Central memory CD4-positive, alpha-beta T cell (primary cell): ENCODE measurements around the gene NTM.

Experiments
- DNase-seq: peaks from one replicate; pipeline ENCODE4 v3.0.0; 2022

NTM gene

DNA sequence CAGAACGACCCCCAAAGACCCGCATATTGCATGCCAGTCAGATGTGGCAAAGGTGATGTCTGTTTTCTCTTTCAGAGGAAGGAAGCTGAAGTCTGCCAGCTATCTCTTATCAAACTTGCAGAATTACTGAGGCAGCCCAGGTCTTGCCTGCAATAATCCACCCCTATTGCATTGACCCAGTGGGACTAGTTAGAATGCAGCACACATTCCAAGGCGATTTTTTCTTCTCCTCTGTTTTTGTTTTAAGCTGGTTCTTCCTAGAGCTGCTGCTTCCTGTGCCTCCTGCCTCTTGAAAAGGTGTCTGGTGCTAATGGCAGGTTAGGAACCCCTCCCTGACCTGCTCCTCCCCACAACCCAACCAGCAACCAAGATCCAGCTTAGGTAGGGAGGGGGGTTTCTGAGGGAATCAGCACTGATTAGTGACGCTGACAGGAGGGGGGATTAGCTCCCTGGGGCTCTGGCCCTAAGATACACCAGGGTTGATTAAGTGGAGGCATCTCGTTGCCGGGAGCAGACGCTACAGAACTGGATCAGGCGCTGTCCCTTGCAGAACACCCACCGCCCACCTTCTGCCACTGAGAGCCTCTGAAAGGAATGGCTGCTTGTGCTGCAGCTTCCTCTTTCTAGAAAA is 2.8 kb downstream of the NTM start:
- DNase-seq: no peak

DNA sequence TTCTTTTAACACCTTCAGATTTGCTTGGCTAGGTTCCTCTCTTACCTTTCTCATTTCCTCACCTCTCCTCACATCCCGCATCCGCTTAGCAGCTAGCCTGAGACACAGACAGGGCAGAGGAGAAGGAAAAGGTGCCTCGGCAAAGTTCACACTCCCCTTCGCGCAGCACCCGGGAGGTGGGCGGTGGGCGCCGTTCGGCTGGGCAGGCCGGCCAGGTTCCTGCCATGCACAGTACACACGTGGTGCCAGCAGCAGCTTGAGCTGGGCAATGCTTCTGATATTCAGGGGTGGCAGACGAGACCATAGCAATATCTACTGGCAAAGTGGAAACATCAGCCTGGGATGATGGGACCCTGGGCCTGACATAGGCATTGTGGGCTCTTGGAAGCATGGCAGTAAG is 3.3 kb downstream of the NTM start:
- DNase-seq: no peak

DNA sequence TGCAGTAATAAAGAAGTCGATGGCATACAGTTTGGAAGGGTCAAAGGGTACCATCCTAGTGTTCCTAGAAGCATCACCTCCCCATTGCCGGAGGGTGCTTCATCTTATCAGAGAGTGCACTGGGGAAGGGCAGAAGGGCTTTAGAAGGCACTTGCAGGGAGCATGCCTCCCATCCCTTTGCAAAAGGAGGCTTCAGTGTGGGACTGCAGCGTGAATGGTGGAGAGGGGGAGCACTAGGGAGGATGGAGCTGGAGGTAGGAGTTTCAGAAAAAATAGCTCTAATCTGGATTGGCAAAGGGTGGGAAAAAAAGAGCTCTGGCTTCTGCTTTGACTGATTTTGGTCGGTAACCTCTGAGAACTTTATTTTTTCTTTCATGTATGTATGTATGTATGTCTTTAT is 5.0 kb downstream of the NTM start:
- DNase-seq: no peak

DNA sequence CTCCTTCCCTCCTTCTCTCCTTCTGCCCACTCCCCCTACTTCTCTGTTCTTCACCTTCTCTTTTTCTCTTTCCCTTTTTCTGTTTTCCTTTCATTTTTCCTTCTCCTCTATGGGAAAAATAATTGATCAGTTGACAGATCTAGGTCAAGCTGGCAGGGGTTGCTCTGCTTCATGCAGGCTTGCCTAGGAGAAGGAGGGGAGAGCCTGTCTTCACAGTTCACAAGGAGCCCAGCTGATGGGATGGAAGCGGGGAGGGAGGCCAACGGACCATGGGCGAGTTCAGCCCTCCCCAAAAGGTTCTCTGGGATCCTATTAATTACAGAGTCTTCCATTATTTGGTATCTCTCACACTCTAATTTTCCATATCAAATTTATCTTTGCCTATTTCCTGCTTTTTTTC is 5.5 kb downstream of the NTM start:
- DNase-seq: no peak

DNA sequence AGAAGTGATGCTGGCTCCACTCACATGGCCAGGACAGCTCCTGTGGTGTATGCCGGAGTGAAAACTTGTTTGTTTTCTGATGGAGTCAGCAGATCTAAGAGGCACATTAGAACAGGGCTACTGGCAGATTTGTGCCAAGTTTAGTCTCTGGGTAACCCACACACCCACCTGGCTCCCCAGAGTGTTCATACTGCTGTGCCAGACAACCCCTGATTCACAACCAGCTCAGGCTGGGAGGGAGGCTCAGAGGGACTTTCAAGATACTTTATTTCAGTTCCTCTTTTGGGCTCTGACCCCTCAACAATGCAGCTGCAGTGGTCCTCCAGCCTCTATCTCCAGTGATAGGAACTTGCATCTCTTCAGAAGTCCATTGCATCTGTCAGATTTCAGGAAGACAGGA is 8.5 kb downstream of the NTM start:
- DNase-seq: no peak

DNA sequence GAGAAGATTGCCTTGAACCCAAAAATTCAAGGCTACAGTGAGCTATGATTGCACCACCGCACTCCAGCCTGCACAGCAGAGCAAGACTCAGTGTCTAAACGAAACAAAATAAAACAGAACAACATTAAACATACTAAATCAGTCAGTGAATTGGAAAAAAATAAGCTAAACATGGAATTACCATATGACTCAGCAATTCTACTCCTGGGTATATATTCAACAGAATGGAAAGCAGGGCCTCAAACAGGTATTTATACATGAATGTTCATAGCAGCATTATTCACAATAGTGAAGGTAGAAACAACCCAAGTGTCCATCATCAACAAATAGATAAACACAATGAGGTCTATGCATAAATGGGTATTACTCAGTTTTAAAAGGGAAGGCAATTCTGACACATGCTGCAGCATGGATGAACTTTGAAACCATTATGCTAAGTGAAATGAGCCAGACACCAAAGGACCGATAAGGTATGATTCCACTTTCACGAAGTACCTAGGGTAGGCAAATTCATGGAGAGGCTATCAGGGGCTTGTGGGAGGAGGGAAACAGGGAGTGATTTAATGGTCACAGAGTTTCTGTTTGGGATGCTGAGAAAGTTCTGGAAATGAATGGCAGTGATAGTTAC is 15.5 kb downstream of the NTM start:
- no peak for DNase-seq

DNA sequence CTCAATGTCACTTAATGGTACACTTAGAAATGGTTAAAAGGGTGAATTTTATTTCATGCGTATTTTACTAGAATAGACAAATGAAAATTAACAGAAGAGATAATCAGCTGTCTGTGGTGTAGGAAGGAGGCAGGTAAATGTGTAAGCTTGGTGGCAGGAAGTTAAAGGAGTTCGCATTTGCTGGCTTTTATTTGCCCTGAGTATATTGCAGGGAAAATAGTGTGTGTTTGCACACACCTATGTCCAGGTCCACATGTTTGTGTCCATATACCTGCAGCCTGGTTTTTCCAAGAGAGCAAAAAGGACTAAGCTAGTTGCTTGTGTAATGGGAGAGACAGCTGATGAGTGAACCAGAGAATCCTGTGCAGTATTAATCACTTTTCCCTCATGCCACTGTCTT is 16.0 kb downstream of the NTM start:
- DNase-seq: no peak

DNA sequence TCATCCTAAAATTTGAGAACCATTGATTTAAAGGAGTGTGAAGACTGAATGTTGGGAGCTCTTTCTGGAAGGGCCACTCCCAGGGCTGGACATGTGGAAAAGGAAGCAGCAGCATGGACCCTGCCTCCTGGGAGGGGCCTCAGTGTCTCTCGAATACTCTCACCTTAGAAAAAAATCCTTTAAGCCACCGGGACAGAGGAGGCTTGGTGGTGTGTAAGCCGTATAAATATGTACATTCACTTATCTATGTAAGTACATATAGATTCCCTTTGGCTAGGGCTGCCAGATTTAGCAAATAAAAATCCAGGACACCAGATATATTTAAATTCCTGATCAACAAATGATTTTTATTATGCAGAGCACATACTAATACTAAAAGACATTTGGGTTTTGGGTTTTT is 17.6 kb downstream of the NTM start:
- DNase-seq: no peak

DNA sequence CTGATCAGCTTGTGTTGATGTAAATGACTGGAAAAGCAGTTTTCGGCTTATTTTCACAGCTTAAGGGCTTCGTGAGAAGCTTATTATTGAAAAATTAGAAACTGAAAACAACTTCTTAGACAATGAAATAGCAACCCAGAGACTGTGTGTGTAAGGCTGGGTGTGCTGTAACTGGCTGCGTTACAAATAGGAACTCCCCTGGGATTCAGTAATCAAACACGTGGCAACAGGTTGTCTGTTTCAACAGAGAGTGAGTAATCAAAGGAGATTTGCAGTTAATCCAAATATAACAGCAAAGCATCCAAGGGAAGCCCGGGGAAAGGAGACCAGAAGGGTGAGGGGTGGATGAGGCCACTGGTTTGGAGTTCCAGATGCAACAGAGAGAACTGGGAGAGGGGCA is 19.2 kb downstream of the NTM start:
- no peak for DNase-seq

DNA sequence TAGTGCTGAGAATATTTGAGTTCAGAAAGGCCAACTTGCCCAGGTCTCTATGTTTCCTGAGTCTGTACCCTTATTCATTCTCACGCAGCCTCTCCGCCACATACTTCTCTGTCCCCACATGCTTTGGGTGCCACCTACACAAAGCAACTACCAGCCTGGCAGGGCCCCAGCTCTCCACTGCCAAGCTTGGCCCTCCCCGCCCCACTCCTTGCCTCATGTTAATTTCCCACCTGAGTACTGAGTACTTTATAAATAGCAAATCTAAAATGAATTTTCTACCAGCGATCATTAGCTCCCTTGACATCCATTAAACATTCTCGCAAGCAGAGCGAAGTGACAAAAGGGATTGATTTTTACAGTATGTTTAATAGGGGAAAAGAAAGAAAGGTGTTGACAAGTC is 20.8 kb downstream of the NTM start:
- DNase-seq: no peak

DNA sequence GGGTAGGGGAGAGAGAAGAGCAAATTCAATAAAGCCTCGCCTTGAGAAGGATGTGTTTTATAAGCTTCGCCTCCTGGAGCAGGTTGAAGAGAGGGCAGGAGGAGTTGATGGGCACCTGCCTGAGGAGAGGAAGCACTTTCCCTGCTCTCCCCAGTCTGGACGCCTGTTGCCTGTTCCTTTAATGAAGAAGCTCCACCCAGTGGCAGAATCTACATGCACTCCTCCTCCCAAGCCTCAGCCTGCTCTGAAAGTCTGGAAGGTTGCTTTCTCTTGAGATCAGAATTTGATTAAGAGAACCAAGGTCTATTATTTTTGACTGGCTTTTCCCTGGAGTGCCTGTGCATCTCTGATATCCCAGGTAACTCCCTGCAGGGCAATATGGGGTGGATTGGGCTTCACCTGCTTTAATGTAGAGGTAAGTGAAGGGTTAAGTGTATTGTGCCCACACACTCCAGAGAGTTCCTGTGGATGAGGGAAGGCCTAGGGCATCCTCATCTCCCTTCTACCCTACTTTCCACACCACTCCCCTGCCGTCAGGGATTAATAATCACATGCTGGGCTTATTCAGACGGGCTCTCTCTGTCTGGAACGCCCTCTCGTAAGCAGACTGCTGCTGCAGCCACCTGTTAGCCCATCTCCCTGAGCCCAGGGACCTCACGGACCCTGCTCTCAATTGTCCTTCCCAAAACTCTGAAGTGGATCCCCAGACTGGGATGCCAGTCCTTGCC is 22.3 kb downstream of the NTM start:
- DNase-seq: no peak

DNA sequence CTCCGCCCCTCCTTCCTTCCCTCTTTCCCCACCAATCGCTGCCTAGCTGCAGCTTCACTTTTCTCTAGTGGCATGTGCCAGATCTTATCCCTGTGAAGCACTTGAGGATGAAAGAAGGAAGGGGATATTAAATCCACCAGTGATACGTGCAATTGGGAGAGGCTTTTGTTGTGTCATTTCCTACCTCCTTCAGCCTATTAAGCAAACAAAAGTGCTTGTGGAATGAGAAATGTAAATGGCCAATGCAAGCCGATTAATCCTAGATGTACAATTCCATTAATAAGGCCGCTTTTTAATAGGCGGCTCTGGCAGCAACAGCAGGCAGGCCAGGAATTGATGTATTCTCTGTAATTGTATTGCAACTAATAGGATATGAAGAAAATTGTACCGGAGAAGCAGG is 23.3 kb downstream of the NTM start:
- DNase-seq: no peak

DNA sequence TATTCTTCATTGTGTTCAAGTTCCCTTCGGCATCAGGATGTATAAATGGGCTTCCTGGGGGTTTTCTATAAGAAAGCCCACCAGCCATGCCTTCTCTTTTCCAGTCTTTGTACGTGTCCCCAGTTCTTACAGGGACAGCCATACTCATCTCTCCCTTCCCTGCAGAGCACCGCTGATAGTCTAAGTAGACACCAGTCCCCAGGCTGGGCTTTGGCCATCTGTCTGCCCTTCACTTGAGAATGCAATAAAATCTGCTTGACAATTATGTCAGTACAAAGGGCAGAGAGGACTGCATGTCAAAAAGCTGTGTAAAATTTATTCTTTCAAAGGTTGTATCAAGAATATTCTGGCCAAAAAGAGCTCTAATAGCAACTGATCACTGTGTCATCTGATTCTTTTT is 27.3 kb downstream of the NTM start:
- DNase-seq: no peak

DNA sequence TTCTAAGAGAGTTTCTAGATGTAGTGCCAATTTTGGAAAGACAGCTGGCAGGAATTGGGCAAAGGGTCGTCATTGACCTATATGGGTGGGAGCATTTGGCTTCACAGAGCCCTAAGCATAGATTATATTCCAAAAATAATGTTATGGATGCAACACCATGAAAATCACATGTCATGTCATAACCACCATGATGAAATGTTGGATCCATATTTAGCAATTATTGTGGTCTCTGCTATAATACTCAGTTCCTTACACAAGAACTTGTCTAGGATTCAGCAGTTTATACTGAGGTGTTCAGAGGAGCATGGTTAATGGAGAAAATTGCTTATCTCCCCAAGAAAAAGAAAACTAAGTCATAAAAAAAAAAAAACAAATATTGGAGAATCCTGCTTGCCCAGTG is 31.6 kb downstream of the NTM start:
- no peak for DNase-seq

DNA sequence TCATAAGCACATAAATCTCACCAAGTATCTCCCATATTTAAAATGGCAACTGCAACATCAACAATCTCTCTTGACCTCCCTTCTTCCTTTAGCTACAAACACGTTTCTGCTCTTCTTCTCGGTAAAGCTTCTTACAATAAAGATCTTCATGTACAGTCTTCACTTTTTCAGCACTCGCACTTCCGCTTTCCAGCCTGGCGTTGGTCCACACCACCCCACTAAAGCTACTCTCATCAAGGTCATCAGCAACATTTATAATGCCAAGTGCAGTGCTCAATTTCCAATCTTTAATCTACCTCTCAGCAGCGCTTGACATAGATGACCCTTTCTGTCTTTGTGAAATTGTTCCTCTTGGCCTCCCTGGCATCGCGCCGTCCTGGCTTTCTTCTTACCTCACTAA is 33.6 kb downstream of the NTM start:
- DNase-seq: no peak

DNA sequence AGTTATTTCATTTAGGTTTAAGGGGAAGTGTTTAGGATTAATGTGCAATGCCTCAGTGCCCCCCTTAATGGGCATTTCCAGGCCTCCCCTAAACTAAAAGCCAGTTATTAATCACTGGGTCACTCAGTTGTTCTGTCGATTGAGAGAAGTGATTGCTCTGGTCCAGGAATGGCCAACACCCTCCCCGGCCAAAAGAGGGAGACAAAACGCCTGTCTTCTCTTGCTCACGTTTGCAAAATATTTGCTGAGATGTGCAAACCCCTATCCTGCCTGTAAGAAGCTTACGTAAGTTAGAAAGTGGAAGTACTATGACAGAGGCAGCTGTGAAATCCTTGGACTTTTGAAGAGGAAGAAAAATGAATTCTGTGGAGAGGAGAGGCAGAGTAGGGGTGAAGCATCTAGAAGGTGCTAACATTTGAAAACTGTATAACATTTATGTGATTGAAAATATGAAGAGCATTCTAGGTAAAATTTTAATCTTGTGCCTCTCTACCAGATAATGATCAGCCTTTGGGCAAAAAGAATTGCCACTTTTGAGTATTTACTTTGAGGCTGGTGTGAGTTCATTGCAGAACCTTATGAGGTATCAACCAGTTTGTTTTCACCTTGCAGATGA is 37.7 kb downstream of the NTM start:
- DNase-seq: no peak

DNA sequence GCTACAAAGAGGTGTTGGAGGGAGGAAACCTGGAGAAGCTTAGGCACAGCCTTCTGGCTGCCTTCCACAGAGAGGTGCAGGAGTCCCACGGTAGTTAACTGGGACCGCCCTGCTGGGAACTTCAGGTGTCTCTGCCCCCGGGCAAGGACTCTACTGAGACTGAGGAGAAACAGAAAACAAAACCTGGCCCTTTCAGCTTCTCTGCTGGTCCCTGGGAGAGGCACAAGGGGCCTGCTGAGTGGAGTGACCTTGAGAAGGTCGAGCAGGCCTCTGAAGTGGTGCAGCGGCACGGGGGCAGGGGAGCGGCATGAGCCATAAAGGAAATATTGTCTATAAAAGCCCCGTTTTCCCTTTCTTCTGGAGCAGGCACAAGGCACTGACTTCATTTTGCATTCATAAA is 38.9 kb downstream of the NTM start:
- no peak for DNase-seq

DNA sequence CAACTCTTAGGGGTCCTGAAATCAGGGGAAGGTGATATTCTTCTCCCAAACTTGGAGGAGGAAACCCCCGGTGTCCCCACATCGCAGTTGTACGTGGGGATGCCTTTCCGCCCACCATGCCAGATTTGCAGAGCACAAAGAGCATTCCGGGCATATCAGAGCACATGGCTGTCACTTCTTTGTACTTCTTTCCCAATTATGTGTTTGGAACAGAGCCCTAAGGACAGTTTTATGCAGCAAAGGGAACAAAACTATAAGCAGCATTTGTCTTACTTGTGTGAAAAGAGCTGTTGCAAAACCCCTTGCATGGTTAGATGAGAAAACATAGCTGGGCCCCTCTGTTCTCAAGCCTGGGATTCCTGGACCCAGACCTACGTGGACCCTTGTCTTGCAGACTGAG is 41.2 kb downstream of the NTM start:
- DNase-seq: no peak

DNA sequence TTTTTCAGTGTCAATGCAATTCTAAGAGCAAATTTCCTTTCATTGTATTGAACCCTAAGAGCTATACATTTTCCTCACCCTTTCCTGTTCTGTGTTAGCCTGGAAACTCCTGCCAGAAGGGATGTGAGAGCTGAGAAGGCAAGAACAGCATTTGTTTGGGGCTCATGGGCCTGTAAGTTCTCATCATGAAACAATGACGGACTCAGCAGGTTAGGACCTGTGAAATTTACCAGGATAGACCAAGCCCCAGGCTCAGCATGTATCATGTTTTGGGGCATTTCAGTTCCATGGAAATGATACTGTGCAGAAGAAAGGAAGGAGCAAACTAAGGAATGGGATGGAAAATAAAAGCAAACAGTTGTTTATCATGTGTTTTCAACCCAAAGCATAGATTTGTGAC is 41.6 kb downstream of the NTM start:
- no peak for DNase-seq

DNA sequence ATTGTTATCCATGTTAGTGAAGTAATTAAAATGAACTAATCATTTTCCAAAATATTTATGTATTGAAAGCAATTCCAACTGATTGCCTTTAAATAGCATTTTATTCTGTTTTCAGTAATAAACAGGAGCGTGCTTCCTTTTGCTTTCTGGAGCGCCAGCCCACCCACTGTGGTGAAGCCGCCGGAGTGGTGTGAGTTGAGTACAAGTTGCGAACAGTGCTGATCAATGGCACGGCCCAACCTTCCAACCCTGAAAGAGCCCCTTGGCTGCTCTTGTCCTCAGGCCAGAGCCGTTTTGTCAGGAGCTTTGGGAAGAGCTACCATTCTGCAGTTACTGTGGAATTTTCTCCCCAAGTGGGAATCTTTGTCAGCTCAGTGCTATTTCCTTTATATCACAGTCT is 42.8 kb downstream of the NTM start:
- no peak for DNase-seq

DNA sequence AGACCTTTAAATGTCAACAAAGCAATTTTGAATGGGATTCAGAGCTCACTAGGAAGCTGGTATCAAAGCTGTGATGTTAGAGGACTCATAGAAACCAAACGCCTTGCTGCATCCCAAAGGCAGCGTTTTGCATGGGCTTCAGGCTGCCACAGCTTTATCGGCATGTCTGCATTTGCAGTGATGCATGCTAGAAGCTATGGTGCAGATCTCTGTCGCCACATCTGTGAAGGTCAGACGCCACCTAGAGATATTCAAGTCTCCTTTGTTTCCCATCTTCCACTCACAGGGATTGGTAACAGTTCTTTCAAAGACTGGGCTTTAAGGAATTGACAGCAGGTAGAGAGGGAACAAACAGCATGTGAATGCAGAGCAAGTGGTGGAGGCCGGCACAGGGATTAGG is 47.8 kb downstream of the NTM start:
- no peak for DNase-seq

DNA sequence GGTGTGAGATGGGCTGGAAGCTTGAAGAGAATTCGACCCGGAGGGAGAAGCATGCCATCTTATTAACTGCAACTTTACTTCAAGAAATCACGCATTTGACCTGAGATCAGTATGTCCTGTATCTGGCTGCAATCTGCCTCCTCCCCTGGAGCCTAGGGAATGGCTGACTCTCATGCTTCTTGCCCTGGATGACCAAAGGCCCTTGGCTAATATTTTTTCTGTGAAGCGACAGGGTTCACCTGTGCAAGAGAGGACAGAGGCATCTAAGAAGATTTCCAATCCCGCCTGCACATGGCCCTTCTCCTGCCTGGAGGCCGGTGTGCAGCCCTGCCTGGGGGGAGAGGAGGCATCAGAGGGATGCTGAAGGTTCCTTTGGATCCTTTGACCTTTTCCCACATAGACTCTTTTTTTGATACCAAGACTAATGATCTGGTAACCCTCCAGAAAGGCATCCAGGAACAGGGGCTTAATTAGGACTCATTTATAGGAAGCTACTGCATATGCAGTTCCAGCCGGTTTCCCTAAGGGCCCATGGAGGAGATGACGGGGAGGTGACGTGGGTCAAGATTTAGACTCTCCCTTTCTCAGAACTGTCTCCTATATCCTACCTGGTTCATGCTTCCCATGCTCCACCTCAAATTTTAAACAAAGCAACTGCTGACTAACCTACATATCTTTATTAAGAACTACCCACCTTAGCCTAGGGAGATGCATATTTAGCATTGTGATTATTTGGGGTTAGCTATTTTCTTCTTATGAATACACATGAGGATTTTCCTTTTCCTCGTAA is 50.8 kb downstream of the NTM start:
- no peak for DNase-seq

DNA sequence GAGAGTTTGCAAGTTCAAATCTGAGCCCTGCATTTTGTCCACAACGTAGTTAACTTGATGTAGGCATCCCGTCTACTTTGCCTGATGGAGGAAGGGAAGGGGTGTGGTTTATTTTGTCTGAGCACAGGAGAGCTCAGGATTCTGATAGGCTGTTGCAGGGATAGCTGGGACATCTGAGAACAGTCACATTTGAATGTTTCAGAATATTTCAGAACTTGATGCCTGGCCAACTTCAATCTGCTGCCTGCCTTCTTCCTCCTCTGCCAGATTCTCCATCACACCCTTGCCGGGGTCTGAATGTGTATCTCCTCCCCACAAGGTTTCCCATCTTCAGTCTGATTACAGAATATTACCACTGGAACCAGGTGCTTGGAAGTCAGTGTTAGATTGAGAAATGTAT is 51.6 kb downstream of the NTM start:
- DNase-seq: no peak
